NCI-H187 (cell line): ENCODE measurements around the gene VIPR2.
"Not testable (repeated sequence)": the region's sequence is repeated elsewhere in the genome, so short reads cannot be mapped to it uniquely, and the experiment has no call there.

ENCODE experiments used
- DNase-seq, 2 experiments: peaks; one replicate each; lab custom pipeline; 2025; lab: John Stamatoyannopoulos, UW

Gene VIPR2, protein sequence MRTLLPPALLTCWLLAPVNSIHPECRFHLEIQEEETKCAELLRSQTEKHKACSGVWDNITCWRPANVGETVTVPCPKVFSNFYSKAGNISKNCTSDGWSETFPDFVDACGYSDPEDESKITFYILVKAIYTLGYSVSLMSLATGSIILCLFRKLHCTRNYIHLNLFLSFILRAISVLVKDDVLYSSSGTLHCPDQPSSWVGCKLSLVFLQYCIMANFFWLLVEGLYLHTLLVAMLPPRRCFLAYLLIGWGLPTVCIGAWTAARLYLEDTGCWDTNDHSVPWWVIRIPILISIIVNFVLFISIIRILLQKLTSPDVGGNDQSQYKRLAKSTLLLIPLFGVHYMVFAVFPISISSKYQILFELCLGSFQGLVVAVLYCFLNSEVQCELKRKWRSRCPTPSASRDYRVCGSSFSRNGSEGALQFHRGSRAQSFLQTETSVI

DNA sequence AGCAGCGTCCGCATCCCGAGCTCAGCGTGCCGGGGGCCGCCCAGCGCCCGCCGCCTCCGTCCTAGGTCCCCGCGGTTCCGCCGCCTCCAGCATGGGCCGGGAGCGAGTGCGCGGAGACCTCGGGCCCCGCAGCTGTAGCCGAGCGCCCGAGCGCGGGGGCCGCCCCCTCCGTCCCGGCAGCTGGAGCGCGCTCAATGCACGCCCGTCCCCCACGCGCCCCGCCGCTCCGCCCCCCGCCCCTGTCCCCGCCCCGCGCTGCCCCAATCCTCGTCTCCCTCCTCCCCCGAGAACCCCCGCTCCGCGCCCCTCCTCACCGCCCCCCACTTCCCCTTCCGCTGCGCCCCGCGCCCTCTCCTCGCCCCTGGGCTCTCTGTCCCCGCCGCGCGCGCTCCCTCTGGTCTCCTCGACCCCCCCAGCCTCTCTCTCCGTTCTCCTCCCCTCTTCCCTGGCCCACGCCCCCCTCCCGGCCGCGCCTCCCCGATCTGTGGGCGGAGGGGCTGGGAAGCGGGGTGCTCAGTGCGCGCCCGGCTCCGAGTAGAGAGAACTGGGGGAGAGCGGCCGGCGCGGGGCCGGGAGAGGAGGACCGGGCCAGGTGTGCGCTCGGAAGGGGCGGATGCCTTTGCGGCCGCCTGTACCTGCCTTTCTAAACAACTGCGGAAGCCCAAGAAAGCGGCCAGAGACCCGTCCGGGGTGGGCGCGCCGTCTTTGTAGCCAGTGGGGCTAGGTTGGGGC lies at the start of gene VIPR2:
Gene VIPR2, minus strand, starts transcription at position 110 of the 732 bp plus-strand sequence. Its CDS starts 96 bp downstream, at position 14.
- DNase-seq: no peak

DNA sequence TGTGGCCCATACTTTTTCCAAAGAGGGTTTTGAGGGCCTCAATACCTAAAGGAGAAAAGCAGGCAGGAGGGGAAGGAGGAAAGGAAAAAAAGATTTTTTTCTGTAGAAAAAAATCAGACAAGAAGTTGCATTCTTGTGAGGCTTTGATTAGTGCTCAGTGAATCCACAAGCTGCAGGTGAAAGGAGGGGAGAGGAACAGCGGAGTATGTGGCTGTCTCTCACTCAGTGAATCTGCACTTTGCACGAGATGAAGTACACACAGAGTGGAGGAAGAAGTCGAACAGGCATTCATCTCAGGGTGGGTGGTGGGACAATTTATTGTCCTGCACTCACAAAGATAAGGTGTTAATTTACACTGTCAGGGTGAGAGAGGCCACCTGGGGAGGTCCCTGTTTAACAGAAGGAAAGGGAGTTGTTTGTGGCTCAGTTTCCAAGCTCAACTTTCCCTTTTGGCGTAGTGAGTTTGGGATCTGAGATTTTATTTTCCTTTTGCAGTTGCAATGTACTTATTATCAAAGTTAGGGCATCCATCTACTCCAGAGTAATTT lies 49.0 kb upstream of the VIPR2 start:
- DNase-seq: no peak

DNA sequence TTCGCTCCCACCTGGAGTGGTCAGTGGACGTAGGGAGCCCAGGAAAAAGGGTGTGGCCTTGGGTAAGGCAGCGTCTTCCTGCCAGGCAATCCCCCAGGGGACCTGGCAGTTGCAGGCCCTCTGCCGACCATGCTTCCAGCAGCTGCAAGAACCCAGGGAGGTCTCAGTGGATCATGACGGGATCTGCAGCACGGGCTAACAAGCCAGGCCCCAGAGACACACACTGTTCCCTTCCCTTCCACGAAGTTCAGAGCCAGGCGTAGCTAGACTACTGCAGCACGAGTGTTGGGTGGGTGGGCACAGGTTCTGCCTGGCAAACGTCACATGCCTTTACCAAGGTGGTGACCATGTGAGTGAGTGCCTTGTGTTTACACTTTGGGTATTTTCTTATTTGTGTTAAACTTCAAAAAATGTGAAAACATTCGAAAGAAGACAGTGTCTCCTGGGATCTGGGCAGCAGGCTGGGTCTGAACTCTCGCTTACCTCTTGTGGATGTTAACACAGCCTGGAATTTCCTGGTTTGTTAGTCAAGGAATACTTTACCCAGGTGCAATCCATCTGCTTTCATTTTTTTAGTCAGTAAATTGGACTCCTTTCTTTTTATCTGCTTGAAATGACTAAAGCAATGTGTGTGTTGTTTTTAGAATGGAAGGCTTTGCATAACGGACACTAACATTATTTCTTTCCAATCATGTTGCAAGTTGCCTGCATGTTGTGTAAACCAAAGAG lies 48.2 kb upstream of the VIPR2 start:
- no peak for DNase-seq

DNA sequence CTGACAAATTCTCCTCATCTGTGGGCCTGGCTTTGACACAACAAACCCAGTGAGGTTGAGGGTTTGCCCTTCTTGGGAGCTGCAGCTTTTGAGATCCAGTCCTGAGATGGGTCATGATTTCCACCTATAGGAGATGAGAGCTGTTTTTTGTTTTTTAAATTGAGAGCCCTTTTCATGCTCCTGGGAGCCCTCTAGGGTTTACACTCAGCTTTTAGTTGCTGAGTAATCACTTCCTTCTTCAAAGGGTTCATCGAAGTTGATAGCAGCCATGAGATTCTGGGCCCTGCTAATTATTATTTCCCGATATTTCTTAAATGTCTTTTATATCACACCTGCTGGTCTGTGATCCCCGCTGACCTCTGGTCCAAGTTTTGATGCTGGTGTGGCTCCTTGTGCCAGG lies 47.3 kb upstream of the VIPR2 start:
- no peak for DNase-seq

DNA sequence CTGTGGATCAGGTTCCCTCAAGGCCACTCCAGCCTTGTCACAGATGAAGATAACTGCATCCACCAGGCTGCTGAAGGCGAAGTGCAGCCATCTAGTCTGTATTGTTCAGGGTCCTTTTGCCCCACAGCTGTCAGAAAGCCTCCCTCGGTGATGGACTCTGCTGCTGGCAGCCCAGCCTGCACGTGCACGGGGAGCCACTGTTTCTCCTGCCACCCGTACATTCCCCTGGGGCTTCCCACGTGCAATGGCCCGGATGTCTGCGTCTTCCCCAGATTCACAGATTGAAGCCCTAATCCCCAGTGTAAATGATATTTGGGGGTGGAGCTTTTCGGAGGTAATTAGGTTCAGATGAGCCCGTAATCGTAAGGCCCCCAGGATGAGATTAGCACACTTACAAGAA lies 46.6 kb upstream of the VIPR2 start:
- no peak for DNase-seq

DNA sequence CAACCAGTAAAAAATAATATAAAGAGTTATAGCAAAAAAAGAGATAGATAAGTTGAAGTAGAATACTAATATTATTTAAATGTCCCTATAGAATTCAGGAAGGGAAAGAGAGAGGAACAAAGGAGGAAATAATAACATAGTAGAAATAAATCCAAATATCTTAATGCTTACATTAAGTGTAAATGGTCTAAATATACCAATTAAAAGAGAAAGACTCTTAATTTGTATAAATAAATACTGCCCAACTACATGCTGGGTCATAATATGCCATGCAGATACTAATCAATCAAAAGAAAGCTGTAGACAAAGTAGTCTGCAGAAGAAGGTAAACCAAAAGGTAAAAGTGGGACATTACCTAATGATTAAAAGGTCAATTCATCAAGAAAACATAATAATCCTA lies 43.3 kb upstream of the VIPR2 start:
- DNase-seq: no peak

DNA sequence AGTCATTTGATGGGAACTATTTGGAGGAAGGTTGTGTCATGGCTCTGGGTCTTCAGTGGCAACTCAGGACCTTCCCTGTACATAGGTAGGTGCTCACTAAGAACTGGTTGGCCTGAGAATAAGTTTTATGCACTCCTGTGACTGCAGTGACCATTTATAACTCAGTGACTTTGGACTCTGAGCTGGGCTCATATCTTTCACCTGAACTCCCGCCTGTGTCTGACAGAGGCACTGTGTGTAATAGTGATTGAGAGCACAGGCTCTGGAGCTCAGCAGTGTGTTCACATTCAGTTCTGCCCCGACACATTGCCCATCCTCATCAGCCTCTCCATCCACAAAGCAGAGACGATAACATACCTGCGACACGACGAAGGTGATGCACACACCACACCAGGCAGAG lies 34.6 kb upstream of the VIPR2 start:
- no peak for DNase-seq

DNA sequence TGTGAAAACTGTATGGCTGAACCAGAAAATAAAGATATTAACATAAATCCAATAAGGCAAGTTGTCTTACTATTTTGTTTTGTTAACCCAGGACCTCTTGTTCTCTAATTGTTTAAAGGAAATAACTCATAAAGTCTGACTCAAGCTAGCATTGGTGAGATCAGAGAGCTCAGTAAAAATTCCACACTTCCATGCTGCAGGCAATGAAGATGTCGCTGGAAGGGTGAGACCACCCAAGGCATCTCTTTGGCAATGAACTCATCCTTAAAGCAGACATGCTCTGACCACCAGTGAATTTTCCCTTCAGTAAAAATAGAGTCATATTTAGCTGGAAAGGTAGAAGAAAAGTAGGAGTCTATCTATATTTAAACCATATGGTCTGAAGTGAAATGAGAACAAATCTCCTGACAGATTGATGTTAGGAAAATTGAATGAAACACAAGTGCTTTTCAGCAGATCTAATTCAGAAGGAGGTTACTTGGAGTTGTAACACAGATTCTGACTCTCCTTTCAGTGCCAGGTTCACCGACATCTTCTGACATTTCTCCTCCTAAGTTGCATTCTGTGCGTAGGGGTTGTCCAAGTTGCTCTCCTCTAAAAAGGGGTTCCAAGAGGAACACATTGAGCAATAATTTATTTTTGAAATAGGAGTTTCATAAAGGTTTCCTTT lies 32.8 kb upstream of the VIPR2 start:
- no peak for DNase-seq

DNA sequence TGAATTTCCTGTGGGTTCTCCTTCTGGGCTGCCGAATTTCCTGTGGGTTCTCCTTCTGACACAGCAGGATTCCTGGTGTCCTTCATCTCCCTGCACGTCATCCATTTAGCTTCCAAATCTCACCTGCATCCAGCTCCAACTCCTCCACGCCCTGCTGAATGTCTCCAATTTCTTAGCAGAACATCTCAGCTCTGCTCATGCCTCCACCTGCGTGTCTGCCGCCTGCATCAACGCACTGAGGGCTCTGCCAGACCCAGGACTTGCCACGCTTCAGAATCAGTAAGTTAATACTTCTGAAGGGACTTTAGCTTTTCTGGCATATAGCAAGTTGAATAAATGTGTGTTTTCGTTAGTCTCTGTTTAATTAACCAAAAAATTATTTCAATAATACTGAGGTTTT lies 31.1 kb upstream of the VIPR2 start:
- no peak for DNase-seq

DNA sequence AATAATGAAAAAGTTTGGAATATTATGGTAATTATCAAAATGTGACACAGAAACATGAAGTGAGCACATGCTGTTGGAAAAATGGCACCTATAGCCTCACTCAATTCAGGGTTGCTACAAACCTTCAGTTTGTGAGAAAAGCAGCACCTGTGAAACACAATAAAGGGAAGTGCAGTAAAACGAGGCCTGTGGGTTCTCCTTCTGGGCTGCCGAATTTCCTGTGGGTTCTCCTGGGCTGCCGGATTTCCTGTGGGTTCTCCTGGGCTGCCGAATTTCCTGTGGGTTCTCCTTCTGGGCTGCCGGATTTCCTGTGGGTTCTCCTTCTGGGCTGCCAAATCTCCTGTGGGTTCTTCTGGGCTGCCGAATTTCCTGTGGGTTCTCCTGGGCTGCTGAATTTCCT lies 30.4 kb upstream of the VIPR2 start:
- DNase-seq: not testable (repeated sequence)

DNA sequence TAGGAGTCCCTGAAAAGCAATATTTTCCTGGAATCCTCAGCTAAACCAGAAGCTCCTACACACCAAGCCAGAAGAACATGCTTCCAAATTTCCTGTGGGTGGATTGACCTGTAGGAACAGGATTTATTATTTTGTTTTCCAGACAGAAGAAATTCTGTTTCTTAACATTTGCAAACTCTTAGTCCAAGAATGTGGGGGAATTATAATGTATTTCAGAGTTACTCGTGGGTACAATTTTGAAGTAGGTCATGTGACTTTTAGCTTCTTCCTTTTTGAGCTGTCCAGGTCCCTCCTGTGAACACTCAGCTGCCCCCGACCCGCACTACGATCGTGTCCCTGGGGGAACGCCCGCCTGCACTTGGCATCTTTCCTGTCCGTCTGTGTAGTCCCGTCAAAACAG lies 27.7 kb upstream of the VIPR2 start:
- DNase-seq: no peak

DNA sequence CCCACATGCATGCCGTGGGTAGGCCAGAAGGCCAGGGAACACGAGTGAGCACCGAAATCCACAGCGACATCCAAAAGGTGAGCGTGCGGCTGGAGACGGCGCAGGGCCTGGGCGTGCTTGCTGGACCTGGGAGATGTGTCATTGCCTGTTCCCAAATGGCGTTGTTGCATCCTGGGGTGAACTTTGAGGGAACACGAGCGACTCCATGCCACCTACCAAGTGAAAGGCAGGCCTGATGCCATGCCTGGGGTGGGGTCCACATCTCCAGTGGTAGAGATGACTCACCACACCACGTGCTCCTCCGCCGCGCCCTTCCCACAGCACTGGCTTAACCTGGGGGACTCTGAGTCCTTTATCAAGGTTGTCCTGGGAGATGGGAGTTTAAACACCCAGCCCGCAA lies 24.7 kb upstream of the VIPR2 start:
- DNase-seq: no peak

DNA sequence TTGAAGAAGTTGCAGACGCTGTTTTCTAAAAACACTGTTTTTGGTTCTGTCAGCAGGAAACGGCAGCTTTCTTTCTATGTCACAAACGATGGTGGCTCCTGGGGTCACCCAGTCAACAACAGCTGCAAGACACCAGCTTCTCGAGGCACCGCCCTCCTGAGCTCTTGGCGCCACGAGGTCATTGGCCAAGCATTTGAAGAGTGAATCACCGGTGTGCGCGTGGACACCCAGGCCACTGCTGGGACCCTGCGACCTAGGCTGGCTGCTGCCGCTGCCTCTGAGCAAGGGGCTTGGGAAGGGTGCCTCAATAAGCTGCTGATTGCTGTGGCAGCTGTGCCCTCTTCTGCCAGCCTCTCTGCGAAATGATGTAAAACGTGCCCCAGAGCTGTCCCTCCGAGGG lies 22.5 kb upstream of the VIPR2 start:
- no peak for DNase-seq

DNA sequence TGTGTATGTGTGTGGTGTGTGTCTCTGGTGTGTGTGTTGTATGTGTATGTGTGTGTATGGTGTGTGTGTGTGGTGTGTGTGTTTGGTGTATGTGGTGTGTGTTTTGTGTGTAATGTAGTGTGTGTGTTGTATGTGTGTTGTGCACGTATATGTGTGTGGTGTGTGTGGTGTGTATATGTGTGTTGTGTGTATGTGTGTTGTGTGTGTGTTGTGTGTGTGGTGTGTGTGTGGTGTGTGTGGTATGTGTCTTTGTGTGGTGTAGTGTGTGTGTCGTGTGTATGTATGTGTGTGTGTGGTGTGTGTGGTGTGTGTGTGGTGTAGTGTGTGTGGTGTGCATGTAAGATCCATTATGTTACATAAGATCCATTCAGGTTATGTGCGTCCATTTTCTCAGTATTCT lies 21.9 kb upstream of the VIPR2 start:
- DNase-seq: no peak

DNA sequence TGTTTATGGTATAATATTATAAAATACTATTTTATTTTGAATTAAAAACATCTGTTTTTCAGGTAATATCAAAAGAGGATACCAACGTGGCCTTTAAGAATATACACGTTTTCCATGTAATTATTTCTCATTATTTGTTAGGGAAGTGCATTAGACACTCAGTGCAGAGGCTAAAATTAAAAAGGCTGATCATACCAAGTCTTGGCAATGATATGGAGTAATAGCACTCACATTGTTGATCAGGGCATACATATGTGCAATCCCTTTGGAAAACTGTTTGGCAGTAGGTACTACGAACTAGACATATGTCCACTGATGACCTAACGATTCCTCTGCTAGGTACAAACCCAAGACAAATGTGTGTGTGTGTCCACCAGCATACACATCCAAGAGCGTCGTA lies 20.7 kb upstream of the VIPR2 start:
- DNase-seq: no peak

DNA sequence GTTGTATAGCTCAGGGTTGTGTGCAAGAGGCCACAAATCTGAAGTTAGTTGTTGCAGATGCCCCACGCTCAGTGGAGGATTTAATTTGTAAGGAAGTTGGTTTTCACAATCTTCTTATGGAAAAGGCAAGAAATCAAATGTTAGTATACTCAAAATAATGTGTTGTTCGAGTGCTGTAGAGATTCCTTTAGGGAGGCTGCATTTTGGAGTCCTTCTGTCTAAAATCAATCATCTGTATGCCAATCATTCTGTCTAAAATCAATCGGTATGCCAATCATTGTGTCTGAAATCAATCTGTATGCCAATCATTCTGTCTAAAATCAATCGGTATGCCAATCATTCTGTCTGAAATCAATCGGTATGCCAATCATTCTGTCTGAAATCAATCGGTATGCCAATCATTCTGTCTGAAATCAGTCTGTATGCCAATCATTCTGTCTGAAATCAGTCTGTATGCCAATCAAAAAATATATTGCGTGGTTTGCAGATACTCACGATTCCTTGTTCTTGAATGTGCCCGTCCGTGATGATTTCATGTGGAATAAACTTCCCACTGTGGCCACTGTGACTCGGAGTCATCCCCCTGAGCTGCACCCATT lies 19.1 kb upstream of the VIPR2 start:
- DNase-seq: not testable (repeated sequence)

DNA sequence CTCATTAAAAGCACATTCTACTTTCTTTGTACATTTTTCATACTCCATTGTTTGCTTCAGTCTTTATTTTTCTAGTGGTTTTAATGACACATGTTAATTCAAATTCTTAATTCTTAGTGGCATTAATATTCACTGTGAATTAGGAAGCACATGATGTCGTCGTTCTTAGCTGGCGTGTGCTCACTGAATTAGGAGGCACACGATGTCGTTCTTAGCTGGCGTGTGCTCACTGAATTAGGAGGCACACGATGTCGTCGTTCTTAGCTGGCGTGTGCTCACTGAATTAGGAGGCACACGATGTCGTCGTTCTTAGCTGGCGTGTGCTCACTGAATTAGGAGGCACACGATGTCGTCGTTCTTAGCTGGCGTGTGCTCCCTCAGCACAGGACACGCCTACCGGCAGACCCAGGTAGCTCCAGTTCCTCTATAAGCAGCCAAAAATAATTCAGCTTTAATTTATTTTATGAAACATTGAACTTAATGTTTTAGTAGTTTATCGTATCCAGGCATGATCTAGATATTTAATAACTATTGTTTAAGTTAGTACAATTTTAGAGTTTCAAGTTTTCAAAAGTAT lies 17.5 kb upstream of the VIPR2 start:
- not testable (repeated sequence) for DNase-seq

DNA sequence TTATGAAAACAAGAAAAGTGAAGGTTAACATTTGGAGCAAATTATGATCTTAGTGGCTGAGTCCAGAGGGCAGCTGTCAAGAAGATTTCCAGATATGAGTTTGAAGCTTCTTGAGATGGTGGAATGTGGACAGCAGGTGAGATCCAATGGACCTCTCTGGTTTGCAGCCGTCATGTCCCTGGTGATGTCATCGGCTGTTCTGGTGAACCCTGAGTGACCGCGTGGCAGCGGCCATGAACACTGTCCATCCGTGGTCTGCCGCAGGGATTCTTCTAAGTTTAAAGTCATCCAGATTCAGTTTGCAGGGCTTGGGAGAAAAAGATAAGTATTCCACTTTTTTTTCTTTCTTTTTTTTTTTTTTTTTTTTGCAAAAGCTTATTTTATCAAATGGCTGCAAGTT lies 15.8 kb upstream of the VIPR2 start:
- DNase-seq: no peak

DNA sequence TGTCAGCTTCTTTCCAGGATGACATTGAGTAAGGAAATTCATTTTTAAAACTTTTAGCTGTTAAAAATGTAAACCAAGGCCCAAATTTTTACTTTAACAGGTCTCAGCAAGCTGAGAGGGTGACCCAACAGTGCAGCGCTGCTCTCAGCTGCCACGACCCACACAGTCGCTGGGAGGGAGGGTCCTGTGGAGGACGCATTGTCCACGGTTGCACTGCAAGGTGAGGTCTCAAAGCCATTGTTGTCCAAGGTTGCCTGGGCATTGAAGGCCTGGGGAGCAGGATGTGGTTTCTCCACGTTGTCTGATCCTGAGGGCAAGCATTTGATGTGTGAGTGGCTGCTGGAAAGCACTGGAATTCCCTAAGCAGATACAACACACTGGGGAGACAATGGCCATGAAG lies 15.1 kb upstream of the VIPR2 start:
- DNase-seq: no peak

DNA sequence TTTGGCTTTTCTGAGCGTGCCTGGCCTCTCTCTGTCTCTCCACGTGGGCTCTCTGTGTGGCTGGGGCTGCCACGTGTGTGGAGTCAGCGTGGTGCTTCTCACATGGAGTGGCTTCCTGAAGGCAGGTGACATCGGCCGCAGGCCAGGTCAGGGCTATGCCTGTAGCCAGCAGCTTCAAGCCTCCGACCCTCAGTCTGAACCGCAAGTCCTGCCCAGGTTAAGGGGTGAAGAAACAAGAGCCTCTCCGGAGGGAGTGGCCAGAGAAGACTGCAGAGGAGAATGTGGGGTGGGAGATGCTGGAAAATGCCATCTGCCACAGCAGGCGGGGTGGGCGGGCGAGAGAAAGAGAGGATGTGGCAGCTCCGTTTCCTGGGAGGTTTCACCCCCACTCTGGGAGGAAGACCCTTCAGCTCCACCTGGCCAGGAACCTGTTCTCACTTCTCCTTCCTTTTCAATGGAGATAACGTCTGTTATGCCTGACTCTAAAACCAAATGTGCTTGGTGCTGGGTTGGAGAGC lies 14.3 kb upstream of the VIPR2 start:
- DNase-seq: no peak
